ENCODE data around the gene HIPK2.

DNA sequence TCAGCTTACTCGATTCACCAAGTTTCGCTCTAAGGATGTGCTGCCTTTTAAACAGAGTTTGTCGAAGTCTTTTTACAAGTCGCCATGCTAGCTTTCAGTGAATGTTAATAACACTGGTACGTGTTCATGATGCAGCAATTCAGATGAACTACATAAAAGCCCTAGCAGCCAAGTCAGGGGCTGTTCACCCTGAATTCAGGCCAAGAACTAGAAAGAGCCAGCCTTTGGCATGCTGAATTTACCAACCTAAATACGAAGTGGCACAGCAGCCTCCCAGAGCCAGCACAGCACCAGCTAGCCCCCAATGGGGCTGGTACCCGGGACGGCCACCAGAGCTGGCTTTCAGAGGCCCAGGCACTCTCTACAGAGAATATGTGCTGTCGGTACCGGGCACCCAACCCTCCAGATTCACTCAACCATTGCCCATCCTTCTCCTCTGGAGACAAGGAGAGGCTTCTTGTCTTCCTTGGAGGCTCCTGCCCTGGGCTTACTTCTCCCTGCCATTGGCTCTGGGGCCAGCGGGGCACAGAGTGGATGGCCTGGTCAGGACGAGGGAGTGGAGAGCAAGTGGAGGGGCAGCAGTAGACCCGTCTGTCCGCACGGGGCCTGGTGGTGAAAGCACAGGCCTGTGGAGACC is 64.2 kb downstream of the HIPK2 start:
- TF ChIP-seq ZNF384 (IDR thresholded peaks at IDR 0.05) (no peak), L3MBTL2 (conservative IDR thresholded peaks at IDR 0.05) (no peak), TARDBP (IDR thresholded peaks at IDR 0.05) (no peak), BHLHE40 (IDR thresholded peaks at IDR 0.05; ENCODE audit: borderline replicate concordance) (no peak)

Measured in HEK293T (cell line).